ACC112 (cell line): Measurements from ENCODE around the gene CCDC14.
"Not testable (repeated sequence)": the region's sequence is repeated elsewhere in the genome, so short reads cannot be mapped to it uniquely, and the experiment has no call there.

Experiments used
- H2AFZ ChIP-seq: fragments of 200-600 bp; sonication (generic); one replicate; pipeline ENCODE4 v1.6.0; 2017; ENCODE audit warnings: antibody characterized with exemption, low read length; ENCODE audit not compliant: unreplicated experiment
- H3K27ac ChIP-seq: fragments of 200-600 bp; sonication (generic); 2 replicates; pipeline ENCODE4 v1.5.1; 2014; ENCODE audit warnings: low read depth, mild to moderate bottlenecking, antibody characterized with exemption, low read length, moderate library complexity
- H3K27me3 ChIP-seq: fragments of 200-600 bp; sonication (generic); 2 replicates; pipeline ENCODE4 v1.6.1; 2014; ENCODE audit warnings: mild to moderate bottlenecking, antibody characterized with exemption, low read length, moderate library complexity, mixed read lengths; ENCODE audit not compliant: insufficient read depth
- H3K36me3 ChIP-seq: fragments of 200-600 bp; sonication (generic); 2 replicates; pipeline ENCODE4 v1.6.1; 2016; ENCODE audit warnings: mild to moderate bottlenecking, antibody characterized with exemption, low read length, moderate library complexity, mixed read lengths; ENCODE audit not compliant: insufficient read depth
- H3K4me1 ChIP-seq: fragments of 200-600 bp; sonication (generic); one replicate; pipeline ENCODE4 v1.6.1; 2016; ENCODE audit warnings: low read length, mixed read lengths; ENCODE audit not compliant: insufficient read depth, unreplicated experiment, control insufficient read depth
- H3K4me3 ChIP-seq: fragments of 200-600 bp; sonication (generic); 2 replicates; pipeline ENCODE4 v1.5.1; 2014; ENCODE audit warnings: mild to moderate bottlenecking, low read depth, low read length
- H3K79me2 ChIP-seq: fragments of 200-600 bp; sonication (generic); one replicate; pipeline ENCODE4 v1.6.0; 2016; ENCODE audit warnings: low read length; ENCODE audit not compliant: control insufficient read depth, unreplicated experiment, insufficient read depth

Gene CCDC14

GRCh38 chr3:123964793-123965192 lies 3.8 kb upstream of the CCDC14 start:
- not testable (repeated sequence) for H3K36me3 ChIP-seq, H2AFZ ChIP-seq, H3K79me2 ChIP-seq, H3K4me3 ChIP-seq, H3K4me1 ChIP-seq, H3K27ac ChIP-seq
- peaks cover 40% of the 10 kb centered on the region for H3K27me3 ChIP-seq

GRCh38 chr3:123961508-123961856 lies 453 bp upstream of the CCDC14 start:
- peak overlapping the region; percentile 95 for H3K4me3 ChIP-seq
- H3K27me3 ChIP-seq: peaks cover 16% of the 10 kb centered on the region; the same call in 1 of the 2 replicates
- H3K36me3 ChIP-seq: no peaks in the 10 kb centered on the region
- peaks cover 19% of the 10 kb centered on the region for H3K4me1 ChIP-seq
- H3K27ac ChIP-seq: no peak overlapping the region
- H3K79me2 ChIP-seq: peaks cover 20% of the 10 kb centered on the region
- peak overlapping the region; percentile 92 for H2AFZ ChIP-seq

- peaks cover 8% of the 10 kb centered on the region for H3K79me2 ChIP-seq
- peaks cover 22% of the 10 kb centered on the region for H3K36me3 ChIP-seq
- H3K27ac ChIP-seq: no peak overlapping the region
- no peak overlapping the region for H3K4me3 ChIP-seq
- H2AFZ ChIP-seq: no peak overlapping the region
- no peaks in the 10 kb centered on the region for H3K27me3 ChIP-seq
- peaks cover 14% of the 10 kb centered on the region for H3K4me1 ChIP-seq
Measured at GRCh38 chr3:123953735-123954134, 7.3 kb downstream of the CCDC14 start.

GRCh38 chr3:123952844-123953520 lies 8.0 kb downstream of the CCDC14 start:
- H3K4me3 ChIP-seq: no peak overlapping the region
- no peak overlapping the region for H3K27ac ChIP-seq
- peaks cover 22% of the 10 kb centered on the region for H3K36me3 ChIP-seq
- peaks cover 2% of the 10 kb centered on the region for H3K79me2 ChIP-seq
- H2AFZ ChIP-seq: no peak overlapping the region
- H3K4me1 ChIP-seq: peaks cover 7% of the 10 kb centered on the region
- H3K27me3 ChIP-seq: no peaks in the 10 kb centered on the region

- Histone ChIP-seq H3K27me3 (no peaks in the 10 kb centered on the region), H3K36me3 (peaks cover 22% of the 10 kb centered on the region), H3K79me2 (no peaks in the 10 kb centered on the region), H3K4me3 (no peak overlapping the region), H2AFZ (no peak overlapping the region), H3K27ac (no peak overlapping the region), H3K4me1 (peaks cover 4% of the 10 kb centered on the region)
Measured at GRCh38 chr3:123951522-123952447, 9.2 kb downstream of the CCDC14 start.

- Histone ChIP-seq H3K27me3 (no peaks in the 10 kb centered on the region), H3K4me1 (peaks cover 4% of the 10 kb centered on the region), H3K27ac (no peak overlapping the region), H3K36me3 (peaks cover 18% of the 10 kb centered on the region), H3K4me3 (no peak overlapping the region), H3K79me2 (no peaks in the 10 kb centered on the region), H2AFZ (no peak overlapping the region)
Measured at GRCh38 chr3:123949641-123950040, 11.4 kb downstream of the CCDC14 start.

GRCh38 chr3:123948449-123948848 lies 12.6 kb downstream of the CCDC14 start:
- Histone ChIP-seq H2AFZ (no peak overlapping the region), H3K4me3 (no peak overlapping the region), H3K27me3 (no peaks in the 10 kb centered on the region), H3K4me1 (peaks cover 4% of the 10 kb centered on the region), H3K27ac (no peak overlapping the region), H3K79me2 (no peaks in the 10 kb centered on the region), H3K36me3 (peaks cover 20% of the 10 kb centered on the region)

GRCh38 chr3:123947482-123947881 lies 13.5 kb downstream of the CCDC14 start:
- peaks cover 16% of the 10 kb centered on the region for H3K36me3 ChIP-seq
- H3K4me1 ChIP-seq: peaks cover 4% of the 10 kb centered on the region
- H3K27ac ChIP-seq: no peak overlapping the region

GRCh38 chr3:123941542-123941941 lies 19.5 kb downstream of the CCDC14 start:
- peaks cover 17% of the 10 kb centered on the region; the same call in 1 of the 2 replicates for H3K36me3 ChIP-seq
- H3K27me3 ChIP-seq: no peaks in the 10 kb centered on the region
- no peaks in the 10 kb centered on the region for H3K79me2 ChIP-seq
- no peaks in the 10 kb centered on the region for H3K4me1 ChIP-seq
- H3K27ac ChIP-seq: no peak overlapping the region
- H3K4me3 ChIP-seq: no peak overlapping the region
- H2AFZ ChIP-seq: no peak overlapping the region

More at GRCh38 chr3:123947482-123947881, 13.5 kb downstream of the CCDC14 start:
- no peak overlapping the region for H2AFZ ChIP-seq
- H3K79me2 ChIP-seq: no peaks in the 10 kb centered on the region
- no peak overlapping the region for H3K4me3 ChIP-seq
- H3K27me3 ChIP-seq: no peaks in the 10 kb centered on the region

- H3K36me3 ChIP-seq: peaks cover 17% of the 10 kb centered on the region; the same call in 1 of the 2 replicates
Measured at GRCh38 chr3:123941121-123941520, 19.9 kb downstream of the CCDC14 start.

More at GRCh38 chr3:123941121-123941520, 19.9 kb downstream of the CCDC14 start:
- H2AFZ ChIP-seq: no peak overlapping the region
- no peak overlapping the region for H3K27ac ChIP-seq
- no peaks in the 10 kb centered on the region for H3K4me1 ChIP-seq
- H3K27me3 ChIP-seq: no peaks in the 10 kb centered on the region
- H3K4me3 ChIP-seq: no peak overlapping the region
- H3K79me2 ChIP-seq: no peaks in the 10 kb centered on the region
